ENCODE measurements around the gene CDC16.

The CDC16 gene

DNA sequence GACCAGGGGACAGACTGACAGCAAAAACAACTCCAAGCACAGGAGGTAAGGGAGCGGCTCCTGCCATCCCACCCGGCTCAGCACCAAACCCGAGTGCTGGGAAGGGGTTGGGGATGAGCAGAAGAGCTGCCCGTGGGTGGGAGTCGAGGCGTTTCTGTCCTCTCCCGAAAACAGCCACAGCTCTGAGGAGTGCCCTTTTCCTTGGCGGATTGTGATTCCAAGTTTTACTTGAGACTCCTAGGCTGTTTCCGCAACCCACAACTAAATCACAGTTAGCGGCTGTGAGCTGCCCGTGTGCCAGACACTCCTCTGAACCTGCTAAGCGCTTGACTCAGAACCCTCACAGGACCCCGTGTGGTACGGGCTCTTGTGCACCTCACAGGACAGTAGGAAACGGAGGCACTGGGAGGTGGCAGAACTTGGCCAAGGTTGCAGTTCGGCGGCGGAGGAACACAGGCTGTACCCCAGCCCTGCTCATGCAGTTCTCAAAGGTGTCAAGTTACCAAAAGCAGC is 34.2 kb upstream of the CDC16 start:
- DNase-seq (ENCODE audit: insufficient read length, low spot score) (no peak), FAIRE-seq (no peak)
- TF ChIP-seq, protein P1, sequence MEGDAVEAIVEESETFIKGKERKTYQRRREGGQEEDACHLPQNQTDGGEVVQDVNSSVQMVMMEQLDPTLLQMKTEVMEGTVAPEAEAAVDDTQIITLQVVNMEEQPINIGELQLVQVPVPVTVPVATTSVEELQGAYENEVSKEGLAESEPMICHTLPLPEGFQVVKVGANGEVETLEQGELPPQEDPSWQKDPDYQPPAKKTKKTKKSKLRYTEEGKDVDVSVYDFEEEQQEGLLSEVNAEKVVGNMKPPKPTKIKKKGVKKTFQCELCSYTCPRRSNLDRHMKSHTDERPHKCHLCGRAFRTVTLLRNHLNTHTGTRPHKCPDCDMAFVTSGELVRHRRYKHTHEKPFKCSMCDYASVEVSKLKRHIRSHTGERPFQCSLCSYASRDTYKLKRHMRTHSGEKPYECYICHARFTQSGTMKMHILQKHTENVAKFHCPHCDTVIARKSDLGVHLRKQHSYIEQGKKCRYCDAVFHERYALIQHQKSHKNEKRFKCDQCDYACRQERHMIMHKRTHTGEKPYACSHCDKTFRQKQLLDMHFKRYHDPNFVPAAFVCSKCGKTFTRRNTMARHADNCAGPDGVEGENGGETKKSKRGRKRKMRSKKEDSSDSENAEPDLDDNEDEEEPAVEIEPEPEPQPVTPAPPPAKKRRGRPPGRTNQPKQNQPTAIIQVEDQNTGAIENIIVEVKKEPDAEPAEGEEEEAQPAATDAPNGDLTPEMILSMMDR (IDR thresholded peaks at IDR 0.05; ENCODE audit: insufficient read depth, missing control alignments), result no peak

DNA sequence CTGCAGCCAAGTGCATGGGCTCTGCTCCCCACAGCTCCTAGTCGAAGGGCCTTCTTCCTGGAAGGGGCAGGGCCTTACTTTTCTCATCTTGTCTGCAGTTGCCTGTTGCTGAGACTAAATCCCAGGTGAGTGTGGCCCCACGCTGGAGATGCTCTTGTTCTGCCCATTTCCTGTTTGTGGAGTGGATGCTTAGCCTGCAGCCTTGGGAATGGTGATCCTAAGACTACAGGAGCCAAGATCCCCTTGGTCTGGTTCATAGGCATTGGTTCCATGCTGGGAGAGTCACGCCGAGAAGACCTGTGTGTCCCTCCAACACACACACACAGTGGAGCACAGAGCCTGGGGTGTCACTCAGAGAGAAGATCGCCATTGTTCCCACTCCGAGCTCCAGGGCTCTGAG is 32.1 kb upstream of the CDC16 start:
- TF ChIP-seq, protein P1 (IDR thresholded peaks at IDR 0.05; ENCODE audit: insufficient read depth, missing control alignments), result no peak
- FAIRE-seq (no peak), DNase-seq (ENCODE audit: insufficient read length, low spot score) (no peak)

DNA sequence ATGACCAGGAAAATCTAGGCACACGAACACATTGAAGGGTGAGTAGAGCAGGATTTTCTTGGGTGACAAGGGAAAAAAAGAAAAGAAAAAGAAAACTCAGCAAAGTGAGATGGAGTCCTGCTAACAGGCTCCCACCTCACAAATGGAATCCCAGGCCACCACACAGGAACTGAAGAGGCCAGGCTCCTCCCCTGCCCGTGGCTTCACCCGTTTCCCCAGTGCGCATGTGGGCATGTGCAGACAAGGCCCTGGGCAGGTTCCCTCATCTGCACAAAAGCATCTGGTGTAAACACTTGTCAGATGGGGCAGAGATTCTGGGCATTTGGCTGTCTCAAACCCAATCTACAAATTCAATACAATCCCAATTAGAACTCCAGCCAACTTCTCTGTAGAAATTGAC is 31.2 kb upstream of the CDC16 start:
- FAIRE-seq (no peak), DNase-seq (ENCODE audit: insufficient read length, low spot score) (no peak)
- TF ChIP-seq, protein P1 (IDR thresholded peaks at IDR 0.05; ENCODE audit: insufficient read depth, missing control alignments), result no peak

- DNase-seq (ENCODE audit: insufficient read length, low spot score) (no peak), FAIRE-seq (no peak)
- TF ChIP-seq, protein P1 (IDR thresholded peaks at IDR 0.05; ENCODE audit: insufficient read depth, missing control alignments), result no peak
Observed at GRCh38 chr13:114204894-114205293, 29.8 kb upstream of the CDC16 start.

DNA sequence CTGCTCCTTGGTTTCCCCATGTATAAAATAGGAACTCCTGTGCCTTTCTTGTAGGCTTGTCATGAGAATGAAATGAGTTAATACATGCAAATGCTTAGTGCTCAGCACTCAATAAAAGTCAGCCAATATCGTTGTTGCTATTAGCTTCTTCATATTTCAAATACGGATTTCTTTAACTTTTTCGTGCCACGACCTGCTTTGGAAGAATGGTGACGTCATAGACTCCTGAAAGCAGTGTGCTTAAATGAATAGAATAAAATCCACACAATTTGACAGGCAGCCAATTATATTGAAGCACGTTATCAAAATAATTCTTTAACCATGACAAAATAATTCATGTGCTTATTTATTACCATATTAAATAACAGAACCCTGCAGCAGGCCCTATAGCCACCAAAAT is 26.6 kb upstream of the CDC16 start:
- no peak for FAIRE-seq
- no peak for DNase-seq (ENCODE audit: insufficient read length, low spot score)

GRCh38 chr13:114211446-114212157 is 23.1 kb upstream of the CDC16 start:
- TF ChIP-seq, protein P1 (IDR thresholded peaks at IDR 0.05; ENCODE audit: insufficient read depth, missing control alignments), result no peak
- DNase-seq (ENCODE audit: insufficient read length, low spot score) (no peak), FAIRE-seq (no peak)

More for the DNA sequence above, 26.6 kb upstream of the CDC16 start:
- TF ChIP-seq, protein P1 (IDR thresholded peaks at IDR 0.05; ENCODE audit: insufficient read depth, missing control alignments), result no peak

- no peak for FAIRE-seq
- TF ChIP-seq, protein P1 (IDR thresholded peaks at IDR 0.05; ENCODE audit: insufficient read depth, missing control alignments), result no peak
- no peak for DNase-seq (ENCODE audit: insufficient read length, low spot score)
Observed at GRCh38 chr13:114212158-114212495, 22.6 kb upstream of the CDC16 start.
